GM21447 (cell line): Measurements from ENCODE around the gene HLA-DQB2.
"Not testable (repeated sequence)": the region's sequence is repeated elsewhere in the genome, so short reads cannot be mapped to it uniquely, and the experiment has no call there.

Experiments
- ATAC-seq: cut with Tn5 transposase; IDR thresholded peaks from one replicate; pipeline ENCODE4 v1.9.1; 2021; ENCODE audit not compliant: unreplicated experiment

HLA-DQB2 gene

DNA sequence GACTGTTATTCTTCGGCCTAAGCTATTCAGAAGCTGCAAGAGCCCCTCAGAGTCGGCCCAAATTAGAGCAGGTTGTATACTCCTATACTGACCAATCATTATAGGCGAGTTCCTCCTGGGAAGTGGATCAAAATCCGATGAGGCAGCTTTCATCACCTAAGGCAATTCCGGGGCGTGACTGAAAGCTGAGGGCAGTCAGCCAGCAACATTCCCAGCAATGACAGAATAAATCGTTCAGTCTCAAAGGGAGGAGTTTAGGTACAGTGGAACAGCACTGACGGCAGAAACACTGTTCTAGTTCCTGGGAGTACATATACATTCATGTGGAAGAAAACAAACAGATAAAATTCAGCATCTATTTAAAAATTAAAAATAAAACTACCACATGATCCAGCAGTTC, 10.8 kb downstream of the HLA-DQB2 start:
- ATAC-seq, result no peak

DNA sequence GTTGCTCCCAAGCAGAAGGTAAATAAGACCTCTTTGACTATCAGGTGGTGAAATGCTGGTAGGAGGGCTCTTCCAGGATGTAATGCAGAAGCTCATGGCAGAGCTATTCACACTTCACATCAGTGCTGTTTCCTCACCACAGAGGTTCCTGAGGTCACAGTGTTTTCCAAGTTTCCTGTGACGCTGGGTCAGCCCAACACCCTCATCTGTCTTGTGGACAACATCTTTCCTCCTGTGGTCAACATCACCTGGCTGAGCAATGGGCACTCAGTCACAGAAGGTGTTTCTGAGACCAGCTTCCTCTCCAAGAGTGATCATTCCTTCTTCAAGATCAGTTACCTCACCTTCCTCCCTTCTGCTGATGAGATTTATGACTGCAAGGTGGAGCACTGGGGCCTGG, 17.7 kb downstream of the HLA-DQB2 start:
- not testable (repeated sequence) for ATAC-seq

DNA sequence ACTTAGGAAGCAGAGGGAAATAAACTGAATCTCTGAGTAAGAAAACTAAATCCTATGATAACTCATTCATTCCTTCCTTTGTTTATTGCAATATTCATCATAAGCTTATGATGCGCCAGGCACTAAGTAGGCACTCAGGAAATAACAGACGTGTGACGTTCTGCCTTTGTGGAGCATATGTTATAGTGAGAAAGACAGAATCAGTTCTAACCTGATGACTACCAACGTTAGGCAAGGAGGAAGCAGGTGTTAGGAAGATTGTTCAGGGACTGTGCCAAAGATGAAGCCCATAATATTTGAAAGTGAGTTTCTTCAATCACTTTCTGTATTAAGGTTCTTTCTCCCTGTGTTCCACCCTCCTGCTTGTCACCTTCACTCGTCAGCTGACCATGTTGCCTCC, 18.6 kb downstream of the HLA-DQB2 start:
- ATAC-seq, result no peak

GRCh38 chr6:32742374-32742773, 21.0 kb downstream of the HLA-DQB2 start:
- no peak for ATAC-seq

GRCh38 chr6:32741031-32741960, 22.0 kb downstream of the HLA-DQB2 start, which contains the start of gene HLA-DQA2:
Gene HLA-DQA2, plus strand, starts transcription at chr6:32741391. Its CDS starts 53 bp downstream, at chr6:32741444.
- no peak for ATAC-seq

GRCh38 chr6:32738126-32738525, 25.2 kb downstream of the HLA-DQB2 start:
- no peak for ATAC-seq

GRCh38 chr6:32718879-32719278, 44.5 kb downstream of the HLA-DQB2 start:
- ATAC-seq, result no peak

DNA sequence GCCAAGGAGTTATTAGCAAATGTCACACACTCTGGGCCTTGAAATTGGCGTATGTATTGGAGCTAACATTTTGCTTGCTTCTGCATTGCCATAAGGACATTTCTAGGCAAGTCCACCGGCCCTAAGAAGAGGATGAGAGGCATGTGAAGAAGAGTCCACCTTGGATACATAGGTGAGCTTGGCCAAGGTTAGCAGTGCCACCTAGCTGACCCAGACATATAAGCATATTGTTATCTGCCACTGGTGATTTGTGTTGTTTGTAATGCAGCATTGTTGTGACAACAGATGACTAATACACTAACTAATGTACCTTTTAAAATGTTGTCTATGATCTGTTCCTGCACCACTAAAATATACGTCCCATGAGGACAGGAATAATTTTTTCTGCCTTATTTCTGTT, 46.9 kb downstream of the HLA-DQB2 start:
- no peak for ATAC-seq

DNA sequence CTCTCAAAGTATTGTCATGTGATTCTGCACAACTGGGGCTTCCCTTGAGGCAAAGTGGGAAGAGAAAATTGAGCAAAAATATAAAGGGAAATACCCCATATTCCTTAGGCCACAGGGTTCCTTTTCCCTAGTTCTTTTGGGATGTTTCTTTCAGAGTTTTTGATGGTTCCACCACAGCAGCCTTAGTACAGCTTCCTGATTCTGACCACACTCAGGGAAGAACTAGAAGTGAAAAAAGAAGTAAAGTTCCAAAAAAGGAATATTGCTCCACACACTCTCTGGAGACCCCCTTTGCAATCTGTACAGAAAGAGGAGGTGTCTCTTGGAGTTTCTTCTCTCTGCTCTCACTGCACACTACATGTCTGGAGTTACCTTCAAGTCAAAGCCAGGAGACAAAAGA, 50.1 kb downstream of the HLA-DQB2 start:
- ATAC-seq, result no peak

GRCh38 chr6:32709625-32710024, 53.7 kb downstream of the HLA-DQB2 start:
- no peak for ATAC-seq
